GM18909 (cell line): ENCODE results near the gene RHOBTB1.

Source experiments
- ATAC-seq: cut with Tn5 transposase; IDR thresholded peaks from one replicate; pipeline ENCODE4 v1.9.1; 2021; ENCODE audit warnings: mild to moderate bottlenecking; ENCODE audit not compliant: unreplicated experiment, poor library complexity

Gene RHOBTB1

GRCh38 chr10:60942788-60943315 lies 1.1 kb downstream of the RHOBTB1 start:
- ATAC-seq: peak; percentile 64

DNA sequence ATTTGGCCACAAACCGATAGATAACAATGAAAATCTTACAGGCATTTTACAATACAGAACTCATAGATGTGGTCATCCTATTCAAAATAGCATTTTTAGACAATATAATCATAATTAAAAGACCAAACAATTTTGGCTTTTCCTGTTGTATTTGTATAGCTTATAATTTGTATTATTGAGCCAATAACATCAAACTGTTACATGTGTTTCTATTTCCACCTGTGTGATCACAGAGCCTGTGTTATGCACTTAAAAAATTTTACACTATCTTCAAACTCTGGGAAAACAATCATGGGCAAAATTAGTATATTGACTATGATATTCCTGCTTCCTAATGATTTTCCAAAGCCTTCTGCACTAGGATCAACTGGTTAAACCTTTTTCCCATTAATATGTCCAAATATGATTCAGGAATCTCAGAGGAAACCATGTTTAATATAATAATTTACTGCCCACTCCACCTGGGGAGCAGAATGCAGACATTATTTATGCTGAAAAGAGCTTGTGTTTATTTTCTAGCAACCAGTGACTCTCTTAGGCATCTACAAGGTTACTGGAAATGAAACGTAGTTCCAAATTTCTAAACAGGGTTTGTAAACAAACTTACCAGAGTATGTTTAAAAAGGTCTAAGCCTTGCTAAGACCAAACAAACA lies 1.7 kb downstream of the RHOBTB1 start:
- ATAC-seq: no peak

- no peak for ATAC-seq
Observed at GRCh38 chr10:60940446-60940845, 3.5 kb downstream of the RHOBTB1 start.

- ATAC-seq: no peak
Observed at GRCh38 chr10:60937784-60938654, 6.0 kb downstream of the RHOBTB1 start.

- no peak for ATAC-seq
Observed at GRCh38 chr10:60937022-60937421, 7.0 kb downstream of the RHOBTB1 start.

DNA sequence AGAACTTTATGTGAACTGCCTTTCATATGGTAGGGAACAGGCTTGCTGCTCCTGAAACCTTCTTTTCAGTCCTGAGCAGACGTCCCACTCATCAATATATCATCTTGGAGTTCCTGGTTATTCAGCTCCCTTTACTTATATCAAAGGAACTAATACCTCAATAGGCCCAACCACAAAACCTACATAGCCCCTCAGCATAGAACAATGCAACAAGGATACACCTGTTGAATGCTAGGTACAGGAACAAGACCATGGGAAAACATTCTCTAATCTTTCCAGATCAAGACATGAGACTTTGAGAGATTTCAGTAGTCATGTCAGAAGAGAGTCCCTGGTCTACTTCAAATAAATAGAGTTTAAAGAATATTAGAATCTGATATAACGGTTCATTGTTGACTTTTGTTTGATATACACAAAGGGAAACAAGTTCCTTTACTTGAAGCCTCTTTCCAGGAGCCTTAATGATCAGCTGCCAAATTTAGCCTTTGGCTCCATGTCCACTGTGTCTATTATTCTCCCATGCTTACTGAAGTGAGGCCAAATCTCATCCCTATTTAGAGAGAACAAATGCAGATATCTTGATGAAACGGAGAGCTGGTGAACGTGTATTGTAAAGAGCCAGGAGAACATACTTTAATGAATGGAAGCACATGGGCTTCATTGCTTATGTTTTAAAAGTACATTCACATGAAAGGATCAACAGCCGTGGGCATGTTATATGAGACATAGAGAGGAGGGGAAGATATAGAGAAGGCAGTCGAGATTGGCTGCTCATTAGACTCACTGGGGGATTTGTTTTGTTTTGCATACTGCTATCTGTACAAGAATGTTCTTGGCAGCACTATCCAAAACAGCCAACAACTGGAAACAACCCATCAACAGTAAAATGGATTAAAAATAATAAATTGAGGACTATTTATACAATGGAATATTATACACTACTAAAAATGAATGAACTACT lies 9.5 kb downstream of the RHOBTB1 start:
- ATAC-seq: no peak

DNA sequence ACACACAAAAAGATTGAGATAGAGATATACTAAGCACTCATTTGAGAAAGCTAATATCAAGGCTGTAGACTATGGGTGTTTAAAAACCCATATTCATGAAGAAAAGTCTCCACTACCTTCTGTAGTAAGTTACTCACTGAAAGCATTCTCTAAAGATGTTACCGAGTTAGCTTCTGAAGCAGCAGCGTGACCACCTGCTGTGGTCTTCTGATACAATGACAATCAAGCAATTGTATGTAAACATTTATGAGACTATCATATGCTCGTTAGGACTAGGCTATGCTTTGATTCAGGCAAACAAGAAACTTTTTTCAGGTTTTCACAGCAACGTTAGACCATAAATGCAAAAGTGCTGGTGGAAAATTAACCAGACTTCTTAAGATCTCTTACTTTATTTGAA lies 11.2 kb downstream of the RHOBTB1 start:
- ATAC-seq: no peak

DNA sequence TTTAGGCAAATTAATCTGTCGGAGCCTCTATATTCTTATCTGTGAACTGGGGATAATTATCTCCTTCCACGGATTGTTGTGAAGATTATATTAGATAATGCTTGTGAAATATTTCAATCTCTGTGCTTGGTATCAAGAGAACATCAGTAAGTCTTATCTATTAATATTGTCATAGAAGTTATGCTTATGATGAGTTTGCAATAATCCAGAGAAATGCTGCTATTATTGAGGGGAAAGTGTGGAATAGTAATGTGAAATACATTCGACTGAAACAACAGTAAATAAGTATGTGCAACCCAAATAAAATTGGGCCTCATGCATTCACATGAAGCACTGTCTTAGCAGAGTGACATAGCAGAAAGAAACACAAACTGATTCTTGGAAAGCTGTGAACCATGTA lies 13.7 kb downstream of the RHOBTB1 start:
- no peak for ATAC-seq

DNA sequence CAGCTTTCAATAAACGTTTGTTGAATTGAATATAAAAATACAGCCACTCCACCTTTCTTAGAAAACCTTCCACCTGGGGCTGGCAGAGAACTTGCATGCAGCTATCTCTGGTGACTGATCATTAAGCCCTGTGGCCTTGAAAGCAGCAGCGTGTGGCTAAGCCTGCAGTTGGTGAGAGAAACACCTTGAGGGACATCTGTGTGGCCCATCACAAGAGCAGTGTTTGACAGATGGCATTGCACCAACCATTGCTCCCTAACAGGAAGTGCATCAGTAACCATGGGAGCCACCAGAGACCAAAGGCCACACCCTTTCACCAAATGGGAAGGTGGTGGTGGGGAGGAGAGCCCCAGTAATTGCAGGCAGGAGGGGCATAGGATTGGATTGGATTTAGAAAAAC lies 22.4 kb downstream of the RHOBTB1 start:
- ATAC-seq: no peak

- no peak for ATAC-seq
Observed at GRCh38 chr10:60920479-60920878, 23.5 kb downstream of the RHOBTB1 start.

GRCh38 chr10:60919551-60919950 lies 24.4 kb downstream of the RHOBTB1 start:
- ATAC-seq: no peak

- ATAC-seq: no peak
Observed at GRCh38 chr10:60917331-60918280, 26.4 kb downstream of the RHOBTB1 start.

DNA sequence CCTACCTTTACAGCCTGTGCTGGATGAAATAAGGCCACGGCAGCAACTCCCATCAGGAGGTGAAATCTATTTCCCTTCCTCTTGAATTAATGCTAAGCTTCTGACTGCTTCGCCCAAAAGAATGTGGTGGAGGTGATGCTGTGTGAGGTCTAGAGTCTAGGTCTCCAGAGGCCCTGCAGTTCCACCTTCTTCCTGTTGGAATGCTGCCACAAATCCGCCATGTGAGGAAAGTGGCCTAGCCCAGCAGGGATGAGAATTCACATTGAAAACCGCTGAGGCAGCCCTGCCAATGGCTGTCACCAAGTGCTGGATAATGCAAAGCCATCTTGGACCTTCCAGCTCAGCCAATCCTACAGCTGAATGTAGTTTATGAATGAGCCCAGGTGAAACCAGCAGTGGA lies 28.0 kb downstream of the RHOBTB1 start:
- no peak for ATAC-seq

DNA sequence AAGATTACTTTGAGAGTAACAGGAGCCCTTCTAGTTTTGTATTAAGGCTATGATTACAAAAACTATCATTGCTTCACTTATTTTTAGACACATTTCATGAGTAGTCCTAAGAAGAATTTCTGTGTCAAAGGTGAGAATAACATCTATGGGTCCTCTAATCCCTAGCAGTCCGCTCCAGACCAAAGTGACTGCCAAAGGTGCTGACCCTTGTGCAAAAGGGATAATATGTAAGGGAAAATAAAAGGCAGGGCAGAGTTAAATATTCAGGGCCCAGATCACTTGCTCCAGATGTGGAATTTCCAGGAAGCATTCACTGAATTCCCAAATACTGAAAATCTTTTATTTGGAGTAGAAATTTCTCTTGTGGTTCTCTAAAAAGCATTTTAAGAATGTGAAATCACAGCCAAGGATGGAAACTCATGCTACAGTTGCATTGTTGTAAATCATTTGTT lies 29.3 kb downstream of the RHOBTB1 start:
- no peak for ATAC-seq

DNA sequence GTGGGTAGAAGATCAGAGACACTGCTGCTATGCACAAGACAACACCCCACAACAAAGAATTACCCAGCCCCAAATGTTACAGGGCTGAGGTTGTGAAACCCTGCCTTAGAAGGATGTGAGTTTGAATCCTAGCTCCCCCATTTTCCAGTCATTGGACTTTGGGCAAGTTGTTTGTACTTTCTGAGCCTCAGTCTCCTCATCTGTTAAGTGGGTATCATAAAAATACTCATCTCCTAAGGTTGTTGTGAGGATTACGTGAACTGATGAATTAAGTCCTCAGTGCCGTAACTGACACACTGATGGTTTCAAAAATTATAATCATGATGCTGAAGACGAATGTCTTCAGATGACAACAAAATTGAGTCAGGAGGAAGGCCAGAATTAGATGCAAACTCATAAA lies 30.3 kb downstream of the RHOBTB1 start:
- no peak for ATAC-seq

GRCh38 chr10:60913071-60913470 lies 30.9 kb downstream of the RHOBTB1 start:
- no peak for ATAC-seq

DNA sequence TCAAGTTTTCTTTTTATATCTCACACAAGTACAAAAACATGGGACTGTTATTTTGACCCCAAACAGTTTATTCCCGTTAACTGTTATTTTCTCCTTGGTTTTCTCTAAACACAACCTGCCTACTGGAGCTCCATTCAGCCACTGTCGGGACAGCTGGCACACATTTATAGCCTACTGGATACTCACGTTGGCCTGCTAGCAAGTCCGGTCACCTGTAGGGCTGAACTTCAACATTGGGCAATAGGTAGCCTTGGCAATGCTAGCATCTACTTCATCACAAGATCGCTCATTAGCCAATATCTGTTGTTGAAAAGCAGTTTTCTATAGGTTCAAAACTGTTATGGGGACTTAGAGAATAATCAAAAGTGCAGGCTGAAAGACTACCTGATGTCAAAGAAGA lies 32.3 kb downstream of the RHOBTB1 start:
- ATAC-seq: no peak

DNA sequence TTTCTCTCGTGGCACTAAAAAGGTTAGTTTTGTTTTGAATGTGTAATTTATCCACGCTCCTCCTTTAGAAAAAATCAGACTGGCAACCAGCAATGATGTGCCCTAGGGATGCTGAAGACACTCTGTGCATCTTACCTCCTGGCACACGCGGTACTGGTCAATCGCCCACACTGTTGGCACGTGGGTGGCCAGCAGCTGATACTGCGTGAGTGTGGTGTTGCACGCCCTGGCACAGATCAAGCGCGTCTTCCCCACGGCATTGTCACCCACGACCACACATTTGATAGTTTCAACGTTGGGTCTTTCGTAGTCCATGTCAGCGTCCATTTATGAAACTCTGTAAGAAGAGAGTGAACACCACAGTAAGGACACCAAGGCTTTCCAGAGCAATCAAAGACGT lies 32.8 kb downstream of the RHOBTB1 start:
- no peak for ATAC-seq

DNA sequence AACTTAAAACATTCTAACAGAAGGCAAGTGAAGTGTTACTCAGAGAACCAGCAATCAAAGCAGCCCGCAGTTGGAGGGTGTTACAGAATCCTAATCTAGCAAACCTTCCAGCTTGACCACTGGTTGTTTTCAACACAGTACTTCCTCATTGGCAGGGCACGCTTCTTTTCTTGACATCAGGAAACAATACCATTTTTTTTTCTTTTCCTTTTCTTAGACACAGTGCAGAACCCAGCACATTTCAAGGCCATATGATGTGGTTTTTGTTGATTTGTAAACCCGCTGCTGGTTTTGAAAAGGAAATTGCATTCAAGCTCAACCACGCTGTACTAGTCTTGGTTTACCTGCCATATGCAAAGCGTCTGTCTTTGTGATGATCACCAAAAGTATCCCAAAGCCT lies 33.4 kb downstream of the RHOBTB1 start:
- peak; percentile 66 for ATAC-seq
